Stimulated activated CD8-positive, alpha-beta memory T cell treated with anti-CD3 and anti-CD28 coated beads, Interleukin-4, amount 100 ng/mL, for 1 hour (primary cell): ENCODE results near the gene SH2D3C.
"Not testable (repeated sequence)": the region's sequence is repeated elsewhere in the genome, so short reads cannot be mapped to it uniquely, and the experiment has no call there.

Experiments used
- DNase-seq, 2 donors: peaks; one replicate each; pipeline ENCODE4 v3.0.0-alpha.2; 2020; ENCODE audit warnings: low read depth in 2 of 2, low spot score in 1 of 2

The SH2D3C gene

GRCh38 chr9:127767909-127768331, 10.5 kb downstream of the SH2D3C start:
- no peak for DNase-seq

- no peak for DNase-seq
These were observed 11.1 kb downstream of the SH2D3C start for GRCh38 chr9:127767410-127767809.

DNA sequence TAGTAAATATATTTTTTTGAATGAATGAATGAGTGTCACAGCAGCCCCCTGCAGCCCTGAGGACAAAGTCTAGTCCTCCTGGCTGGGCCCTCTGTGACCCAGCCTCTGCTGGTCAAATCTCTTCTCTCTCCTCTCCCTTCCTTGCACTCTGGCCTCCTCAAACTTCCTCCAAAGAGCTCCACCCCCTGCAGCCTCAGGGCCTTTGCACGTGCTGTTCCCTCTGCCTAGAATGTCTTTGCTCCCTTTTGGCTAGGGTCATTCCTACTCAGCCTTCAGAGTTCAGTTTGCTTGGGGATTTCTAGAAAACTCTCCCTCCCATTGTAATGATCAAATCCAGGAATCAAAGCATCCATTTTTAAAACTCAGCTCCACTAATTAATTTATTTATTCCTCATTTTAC, 13.0 kb downstream of the SH2D3C start:
- DNase-seq, result no peak

DNA sequence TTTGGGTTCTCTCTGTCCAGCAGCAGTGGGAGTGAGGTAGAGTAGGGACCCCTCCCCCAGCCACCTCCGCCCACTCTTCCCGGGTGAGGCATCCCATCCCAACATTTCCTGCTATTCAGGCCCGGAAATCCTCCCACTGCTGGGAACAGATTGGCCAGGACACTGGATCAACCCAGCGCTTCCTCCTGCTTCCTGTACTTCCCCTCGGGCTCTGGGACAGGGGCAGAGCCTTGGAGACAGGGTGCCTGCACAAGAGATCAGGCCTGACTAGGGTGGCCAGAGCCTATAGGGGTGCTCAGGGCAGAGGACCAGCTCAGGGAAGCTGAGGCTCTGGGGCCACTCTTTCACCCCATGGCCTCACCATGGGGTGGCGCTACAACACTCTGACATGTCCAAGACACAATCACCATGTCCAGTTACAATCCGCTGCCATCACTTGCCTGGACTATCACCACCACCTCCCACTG, 14.5 kb downstream of the SH2D3C start:
- DNase-seq, result no peak

DNA sequence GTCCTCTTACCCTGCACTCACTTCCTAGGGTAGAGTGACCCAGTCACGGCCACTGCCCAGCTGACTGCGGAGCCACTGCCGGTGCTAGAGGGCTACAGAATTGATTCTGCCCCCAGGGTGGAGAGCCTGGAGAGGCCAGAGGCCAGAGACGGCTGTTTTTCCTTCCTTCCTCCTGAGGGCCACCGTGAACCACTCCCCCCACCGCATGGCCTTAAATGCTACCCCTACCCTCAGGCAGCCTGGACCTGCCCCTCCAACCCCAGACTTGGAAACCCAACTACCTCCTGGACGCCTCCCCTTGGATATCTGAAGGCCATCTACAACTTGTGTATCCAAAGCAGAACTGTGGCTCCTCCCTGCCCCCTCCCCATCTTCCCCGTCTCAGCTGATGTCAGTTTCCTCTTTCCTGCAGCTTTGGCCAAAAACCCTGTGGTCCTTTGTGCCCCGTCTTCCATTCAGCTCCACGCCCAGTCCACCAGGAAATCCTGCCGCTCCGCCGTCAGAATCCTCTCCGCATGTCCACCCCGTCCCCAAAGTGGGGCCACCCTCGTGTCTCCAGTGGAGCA, 16.3 kb downstream of the SH2D3C start:
- DNase-seq, result no peak

DNA sequence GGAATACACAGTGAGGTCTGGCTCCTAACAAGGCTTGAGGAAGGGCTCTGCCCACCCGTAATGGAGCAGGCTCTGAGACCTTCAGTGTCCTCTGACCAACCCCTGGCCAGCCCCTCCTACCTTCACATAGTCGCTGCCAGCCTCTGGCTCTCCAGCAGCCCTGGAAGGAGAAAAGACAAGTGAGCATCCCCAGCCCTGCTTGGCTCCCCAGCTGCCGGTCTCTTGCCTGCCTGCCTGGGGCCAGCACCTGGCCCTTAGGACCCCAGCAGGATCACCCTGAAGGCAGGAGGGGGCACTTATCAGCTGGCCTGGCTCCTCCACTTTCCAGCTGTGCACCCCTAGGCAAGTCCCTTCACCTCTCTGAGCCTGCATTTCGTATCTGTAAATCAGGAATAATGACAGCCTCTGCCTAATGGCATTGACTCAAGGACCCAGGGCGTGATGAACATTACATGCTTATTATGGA, 16.9 kb downstream of the SH2D3C start:
- no peak for DNase-seq

GRCh38 chr9:127761061-127761460, 17.4 kb downstream of the SH2D3C start:
- DNase-seq, result no peak

- no peak for DNase-seq
These were observed 19.6 kb downstream of the SH2D3C start for GRCh38 chr9:127758843-127759242.

- DNase-seq, result not testable (repeated sequence)
These were observed 21.7 kb downstream of the SH2D3C start for GRCh38 chr9:127756776-127757175.

- DNase-seq, result no peak
These were observed 22.2 kb downstream of the SH2D3C start for GRCh38 chr9:127756233-127756632.

DNA sequence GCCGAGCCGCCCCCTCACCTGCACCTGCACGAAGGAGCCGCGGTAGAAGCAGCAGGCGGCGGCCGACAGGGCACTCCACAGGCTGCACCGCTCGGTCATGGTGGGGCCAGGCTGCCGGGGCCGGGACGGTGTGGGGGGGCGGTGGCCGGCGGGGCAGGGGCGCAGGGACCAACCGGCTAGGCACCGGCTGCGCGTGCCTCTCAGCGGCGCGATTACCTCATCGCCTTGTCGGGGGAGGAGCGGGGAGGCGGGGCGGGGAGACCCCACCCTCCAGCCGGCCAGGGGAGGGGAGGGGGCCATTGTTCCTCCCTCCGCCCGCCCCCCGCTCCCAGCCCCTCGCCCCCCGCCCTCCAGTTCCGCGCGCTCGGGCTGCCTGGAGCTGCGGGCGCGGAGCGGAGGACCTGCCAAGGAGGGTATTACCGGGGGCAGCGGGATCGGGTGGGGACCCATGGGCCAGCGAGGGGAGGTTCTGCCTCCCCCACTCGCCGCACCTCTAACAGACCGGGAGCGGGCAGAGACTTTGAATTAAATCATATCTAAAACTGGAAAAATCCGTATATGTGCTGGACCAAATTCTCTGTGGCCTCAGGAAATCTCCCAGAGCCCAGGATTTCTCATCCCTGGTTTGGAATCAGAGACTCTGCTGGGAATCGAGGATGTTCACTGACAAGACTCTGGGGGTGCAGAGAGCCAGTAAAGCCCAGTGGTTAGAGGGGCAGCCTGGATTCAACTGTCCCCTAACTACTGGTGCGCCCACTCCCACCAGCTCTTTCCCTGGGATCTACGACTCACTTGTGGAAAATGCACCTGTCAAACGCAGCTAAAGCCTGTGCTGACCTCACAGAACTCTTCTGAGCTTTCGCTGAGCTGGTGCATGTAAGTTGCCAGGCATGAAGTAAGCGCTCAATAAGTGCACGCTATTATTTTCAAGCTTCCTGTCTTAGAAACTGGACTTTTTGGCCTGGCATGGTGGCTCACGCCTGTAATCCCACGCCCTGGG, 23.1 kb downstream of the SH2D3C start:
- no peak for DNase-seq

GRCh38 chr9:127754099-127755060, 24.1 kb downstream of the SH2D3C start:
- DNase-seq, result no peak

GRCh38 chr9:127753622-127754021, 24.8 kb downstream of the SH2D3C start:
- DNase-seq, result no peak

GRCh38 chr9:127753148-127753547, 25.3 kb downstream of the SH2D3C start:
- no peak for DNase-seq

DNA sequence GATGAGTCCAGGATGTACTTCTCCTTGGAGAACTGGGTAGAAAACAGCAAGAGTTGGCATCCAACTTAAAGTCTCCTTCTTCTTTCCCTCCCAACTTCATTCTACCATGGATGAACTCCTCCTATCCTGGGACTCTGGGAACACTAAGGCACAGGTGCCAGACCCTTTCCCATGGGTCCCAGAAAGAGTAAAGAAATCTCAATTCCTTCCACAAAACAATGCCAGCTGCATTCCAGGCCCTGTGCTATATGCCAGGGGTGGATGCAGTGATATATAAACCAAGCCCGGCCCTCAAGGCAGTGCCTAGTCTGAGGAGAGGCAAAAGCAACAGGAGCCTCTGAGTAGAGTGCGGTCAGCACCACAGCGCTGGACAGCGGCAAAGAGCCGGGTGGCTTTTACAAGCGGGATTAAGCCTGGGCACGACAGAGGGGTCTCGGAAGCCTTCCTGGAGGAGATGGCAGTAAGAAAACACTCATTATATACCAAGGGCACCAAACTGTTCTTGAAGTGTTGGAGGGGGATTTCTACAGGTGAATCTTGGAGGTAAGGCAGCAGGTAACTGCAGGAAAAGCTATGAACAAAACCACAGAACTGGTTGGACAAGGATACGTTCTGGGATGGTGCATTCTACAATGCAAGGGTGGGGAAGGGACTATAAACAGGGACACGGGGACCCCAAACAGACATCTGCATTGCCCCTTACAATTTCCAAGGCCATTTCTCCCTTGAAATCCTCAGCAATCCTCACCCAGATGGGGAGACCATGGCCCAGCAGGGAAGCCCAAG, 27.0 kb downstream of the SH2D3C start:
- DNase-seq, result no peak

DNA sequence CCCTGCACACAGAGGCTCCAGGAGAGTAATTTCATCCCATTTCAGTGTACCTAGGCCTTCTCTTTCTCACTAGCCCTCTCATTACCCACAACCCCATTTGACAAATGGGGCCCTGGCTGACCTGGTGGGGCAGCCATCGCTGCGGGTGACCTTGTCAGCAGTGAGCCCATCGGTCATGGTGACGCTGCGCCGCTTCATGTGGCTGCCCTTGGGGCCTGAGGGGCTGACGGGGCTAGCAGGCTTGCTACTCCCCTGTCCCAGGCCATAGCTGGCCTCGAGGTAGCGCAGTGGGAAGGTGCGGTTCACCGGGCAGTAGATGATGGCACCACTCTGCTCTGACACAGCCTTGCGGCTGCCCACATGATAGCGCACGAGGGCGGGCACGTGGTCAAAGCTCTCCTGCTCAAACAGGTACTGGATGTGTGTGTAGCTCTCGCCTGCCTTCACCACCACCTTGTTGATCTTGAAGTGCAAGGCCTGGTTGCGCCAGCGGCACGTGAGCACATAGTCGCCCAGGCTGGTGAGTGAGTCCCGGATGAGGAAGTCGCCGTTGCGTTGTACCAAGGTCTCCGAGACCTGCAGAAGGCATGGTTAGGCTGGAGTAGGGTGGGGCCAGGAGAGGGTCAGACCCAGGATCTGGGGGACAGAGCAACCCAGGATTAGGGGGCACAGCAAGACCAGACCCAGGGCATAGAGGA, 29.2 kb downstream of the SH2D3C start:
- no peak for DNase-seq

DNA sequence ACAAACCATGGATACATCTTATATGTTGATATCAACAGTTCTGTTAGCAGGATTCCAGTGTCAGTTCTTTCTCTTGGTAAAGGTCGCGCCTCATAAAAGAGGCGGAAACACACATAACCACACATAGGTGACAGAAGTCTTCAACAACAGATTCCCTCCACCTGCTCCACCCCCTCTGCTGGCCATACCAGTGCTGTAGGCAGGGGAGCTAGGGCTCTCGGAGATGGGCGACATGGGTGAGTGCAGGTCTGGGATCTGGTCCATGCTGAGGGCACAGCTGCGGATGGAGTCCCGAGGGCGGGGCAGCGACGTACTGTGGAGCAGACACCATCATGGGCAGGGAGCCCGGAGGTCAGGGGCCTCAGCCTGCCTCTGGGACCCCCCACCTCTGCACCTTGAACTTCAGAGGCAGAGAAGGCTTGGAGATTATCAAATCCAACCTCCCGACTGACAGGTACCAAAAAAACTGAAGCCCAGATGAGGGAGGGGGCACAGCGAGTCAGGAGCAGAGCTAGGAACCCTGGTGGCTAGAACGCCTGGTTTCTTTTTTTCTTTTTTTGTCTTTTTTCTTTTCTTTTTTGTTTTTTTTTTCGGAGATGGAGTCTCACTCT, 31.4 kb downstream of the SH2D3C start:
- no peak for DNase-seq

DNA sequence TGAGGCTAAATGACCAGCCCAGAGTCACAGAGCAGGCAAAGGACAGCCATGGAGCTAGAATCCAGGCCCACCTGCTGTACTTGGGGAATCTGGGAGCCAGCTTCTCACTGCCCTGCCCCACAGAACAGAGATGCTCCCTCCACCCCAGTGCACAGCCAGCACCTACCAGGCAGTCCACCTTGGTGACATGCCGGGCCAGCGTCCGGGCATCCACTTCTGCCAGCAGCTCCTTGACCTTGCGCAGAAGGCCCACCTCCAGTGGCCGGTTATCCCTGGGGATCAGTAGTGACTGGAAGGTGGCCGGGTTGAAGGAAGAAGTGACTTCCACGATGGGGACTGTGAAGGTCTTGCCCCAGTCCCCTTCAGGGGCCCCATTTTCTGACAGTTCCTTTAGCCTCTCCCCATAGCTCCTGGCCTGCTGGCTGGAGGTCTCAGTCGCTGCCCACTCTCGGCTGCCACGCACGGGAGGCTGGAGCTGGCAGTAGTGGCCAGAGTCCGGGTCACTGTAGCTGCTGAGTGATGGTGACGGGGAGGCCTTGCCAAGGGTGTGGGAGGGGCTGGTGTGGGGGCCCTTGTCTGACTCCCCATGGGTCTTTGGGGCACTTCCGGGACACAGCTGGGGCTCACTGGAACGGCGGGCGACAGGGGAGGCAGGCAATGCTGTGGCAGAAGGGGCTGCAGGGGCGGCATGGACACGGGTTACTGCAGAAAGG, 33.9 kb downstream of the SH2D3C start:
- no peak for DNase-seq
